WTC11 (cell line): ENCODE measurements around the gene UTY. TPM values are rescaled to one million over a fixed set of nuclear protein-coding genes. Genes with fewer than 3 reads are reported as not detected.

Experiments used
- ATAC-seq: fragments of 200-7000 bp; cut with Tn5 transposase; 2 replicates; pipeline ENCODE4 v1.10.0; 2021; ENCODE audit warnings: mild to moderate bottlenecking, moderate library complexity
- CTCF ChIA-PET: fragments of 300-600 bp; sonication (Branson Sonifier 250); formaldehyde crosslinking; loops from one replicate; lab custom pipeline; 2021; ENCODE audit warnings: antibody characterized with exemption; lab: Charles Lee
- POLR2A ChIA-PET: fragments of 350-600 bp; sonication (Branson Sonifier 250); formaldehyde crosslinking; loops from one replicate; lab custom pipeline; 2021; ENCODE audit warnings: antibody characterized with exemption; lab: Charles Lee
- DNase-seq: peaks from one replicate; pipeline ENCODE4 v3.0.0; 2021; ENCODE audit warnings: low spot score
- H3K27ac Mint-ChIP-seq: 2 replicates; pipeline ENCODE4 v1.8.0; 2021; ENCODE audit warnings: mixed read lengths
- H3K27me3 Mint-ChIP-seq: 2 replicates; pipeline ENCODE4 v1.8.0; 2021; ENCODE audit warnings: low read depth, mild to moderate bottlenecking, moderate library complexity, mixed read lengths
- H3K36me3 Mint-ChIP-seq: 2 replicates; pipeline ENCODE4 v1.8.0; 2021; ENCODE audit warnings: mixed read lengths
- H3K4me1 Mint-ChIP-seq: 2 replicates; pipeline ENCODE4 v1.8.0; 2022; ENCODE audit warnings: mixed read lengths
- H3K4me3 Mint-ChIP-seq: 2 replicates; pipeline ENCODE4 v1.8.0; 2021; ENCODE audit warnings: mild to moderate bottlenecking, moderate library complexity, mixed read lengths
- H3K9me3 Mint-ChIP-seq: 2 replicates; pipeline ENCODE4 v1.8.0; 2021; ENCODE audit warnings: mixed read lengths
- ARID4B ChIP-seq: sonication (generic); formaldehyde crosslinking; IDR thresholded peaks from 2 replicates; pipeline ENCODE4 v1.8.0; 2023; ENCODE audit warnings: missing genetic modification reagents, mild to moderate bottlenecking, borderline replicate concordance
- ATF3 ChIP-seq: sonication (generic); formaldehyde crosslinking; conservative IDR thresholded peaks from 2 replicates; pipeline ENCODE4 v1.8.1; 2022; ENCODE audit warnings: mild to moderate bottlenecking, missing genetic modification reagents
- ATF6 ChIP-seq: sonication (generic); formaldehyde crosslinking; IDR thresholded peaks from 2 replicates; pipeline ENCODE4 v1.8.1; 2023; ENCODE audit warnings: mild to moderate bottlenecking, missing genetic modification reagents
- CREB1 ChIP-seq: sonication (generic); formaldehyde crosslinking; IDR thresholded peaks from 2 replicates; pipeline ENCODE4 v1.8.0; 2023; ENCODE audit warnings: mild to moderate bottlenecking, missing genetic modification reagents
- CREM ChIP-seq: sonication (generic); formaldehyde crosslinking; IDR thresholded peaks from 2 replicates; pipeline ENCODE4 v1.8.1; 2022; ENCODE audit warnings: mild to moderate bottlenecking, missing genetic modification reagents, moderate library complexity
- E2F4 ChIP-seq: sonication (generic); formaldehyde crosslinking; IDR thresholded peaks from 2 replicates; pipeline ENCODE4 v1.8.1; 2022; ENCODE audit warnings: low read depth, mild to moderate bottlenecking, moderate library complexity, missing genetic modification reagents, borderline replicate concordance
- ELF4 ChIP-seq: sonication (generic); formaldehyde crosslinking; IDR thresholded peaks from 2 replicates; pipeline ENCODE4 v1.8.1; 2022; ENCODE audit warnings: low read depth, mild to moderate bottlenecking, moderate library complexity, missing genetic modification reagents
- GABPB1 ChIP-seq: sonication (generic); formaldehyde crosslinking; IDR thresholded peaks from 2 replicates; pipeline ENCODE4 v1.8.1; 2023; ENCODE audit warnings: mild to moderate bottlenecking, missing genetic modification reagents
- HMGXB4 ChIP-seq: sonication (generic); formaldehyde crosslinking; IDR thresholded peaks from 2 replicates; pipeline ENCODE4 v1.8.1; 2023; ENCODE audit warnings: mild to moderate bottlenecking, moderate library complexity, missing genetic modification reagents
- IRF2 ChIP-seq: sonication (generic); formaldehyde crosslinking; IDR thresholded peaks from 2 replicates; pipeline ENCODE4 v1.8.0; 2022; ENCODE audit warnings: low read depth, missing genetic modification reagents, borderline replicate concordance
- MAX ChIP-seq: sonication (generic); formaldehyde crosslinking; IDR thresholded peaks from 2 replicates; pipeline ENCODE4 v1.8.0; 2022; ENCODE audit warnings: mild to moderate bottlenecking, missing genetic modification reagents
- NFE2L1 ChIP-seq: sonication (generic); formaldehyde crosslinking; IDR thresholded peaks from 2 replicates; pipeline ENCODE4 v1.8.1; 2023; ENCODE audit warnings: missing genetic modification reagents
- OVOL2 ChIP-seq: fragments of 250-450 bp; sonication (Bioruptor Pico); IDR thresholded peaks from 2 replicates; pipeline ENCODE4 v1.9.0; 2021; ENCODE audit warnings: mild to moderate bottlenecking, borderline replicate concordance
- PRRX2 ChIP-seq: fragments of 250-450 bp; sonication (Bioruptor Pico); IDR thresholded peaks from 2 replicates; pipeline ENCODE4 v1.8.0; 2021; ENCODE audit warnings: mild to moderate bottlenecking
- SMAD4 ChIP-seq: sonication (generic); formaldehyde crosslinking; IDR thresholded peaks from 2 replicates; pipeline ENCODE4 v1.8.0; 2022; ENCODE audit warnings: mild to moderate bottlenecking, missing genetic modification reagents
- SP1 ChIP-seq: sonication (generic); formaldehyde crosslinking; conservative IDR thresholded peaks from 2 replicates; pipeline ENCODE4 v1.8.1; 2022; ENCODE audit warnings: missing genetic modification reagents
- TEAD1 ChIP-seq: sonication (generic); formaldehyde crosslinking; IDR thresholded peaks from 2 replicates; pipeline ENCODE4 v1.8.0; 2022; ENCODE audit warnings: mild to moderate bottlenecking, missing genetic modification reagents
- TEAD4 ChIP-seq: sonication (generic); formaldehyde crosslinking; IDR thresholded peaks from 2 replicates; pipeline ENCODE4 v1.8.0; 2022; ENCODE audit warnings: mild to moderate bottlenecking, missing genetic modification reagents
- ZNF232 ChIP-seq: sonication (generic); formaldehyde crosslinking; IDR thresholded peaks from 2 replicates; pipeline ENCODE4 v1.8.0; 2022; ENCODE audit warnings: mild to moderate bottlenecking, missing genetic modification reagents
- total RNA-seq: library from RNA; stranded (reverse); gene quantifications from 3 replicates; pipeline ENCODE4 v1.2.3, GENCODE V29; 2021

UTY gene
- total RNA-seq, 1 experiment from 2014 or later = 23.3 TPM

- ChIA-PET CTCF (no interaction called here), POLR2A (no interaction called here)
- Mint-ChIP-seq H3K9me3 (no peaks in the 10 kb centered on the region), H3K36me3 (no peaks in the 10 kb centered on the region), H3K27me3 (no peaks in the 10 kb centered on the region), H3K27ac (peak overlapping the region; percentile 14; the same call in 1 of the 2 replicates), H3K4me3 (no peak overlapping the region), H3K4me1 (no peaks in the 10 kb centered on the region)
- TF ChIP-seq TEAD4 (CRISPR knock-in tag) (no peak), OVOL2 (CRISPR knock-in tag) (no peak), ARID4B (no peak), HMGXB4 (CRISPR knock-in tag) (no peak), SMAD4 (CRISPR knock-in tag) (no peak), NFE2L1 (CRISPR knock-in tag) (no peak)
- DNase-seq (no peak), ATAC-seq (no peak)
Measured at GRCh38 chrY:13370245-13370644, 109.6 kb downstream of the UTY start.

- Mint-ChIP-seq H3K36me3 (no peaks in the 10 kb centered on the region), H3K27ac (no peak overlapping the region), H3K27me3 (no peaks in the 10 kb centered on the region), H3K9me3 (no peaks in the 10 kb centered on the region), H3K4me1 (no peaks in the 10 kb centered on the region), H3K4me3 (no peak overlapping the region)
- POLR2A ChIA-PET = no interaction called here
- no peak for ATAC-seq
- TF ChIP-seq E2F4 (CRISPR knock-in tag) = no peak
- no peak for TF ChIP-seq MAX (CRISPR knock-in tag)
- TF ChIP-seq, all 79 proteins: peak for 0
- DNase-seq = no peak
- CTCF ChIA-PET = interaction anchor here (0.6 to 0.7 kb wide), 2 partner anchors 12 to 504 kb away, joined by 3 read pairs; no protein-coding TSS in a partner anchor
Measured at GRCh38 chrY:13368513-13368845, 111.4 kb downstream of the UTY start.

GRCh38 chrY:13363641-13364040, 116.2 kb downstream of the UTY start:
- POLR2A ChIA-PET = no interaction called here
- Mint-ChIP-seq H3K9me3 (no peaks in the 10 kb centered on the region), H3K4me1 (peaks cover 13% of the 10 kb centered on the region), H3K27ac (no peak overlapping the region), H3K4me3 (no peak overlapping the region), H3K27me3 (no peaks in the 10 kb centered on the region), H3K36me3 (no peaks in the 10 kb centered on the region)
- DNase-seq (no peak), ATAC-seq (no peak)
- CTCF ChIA-PET = no interaction called here
- TF ChIP-seq SP1 (CRISPR knock-in tag) = no peak
- no peak for TF ChIP-seq E2F4 (CRISPR knock-in tag)
- TF ChIP-seq TEAD1 = no peak
- no peak for TF ChIP-seq PRRX2 (CRISPR knock-in tag)
- TF ChIP-seq CREB1 (CRISPR knock-in tag) = no peak
- TF ChIP-seq TEAD4 (CRISPR knock-in tag) = no peak
- TF ChIP-seq CREM = no peak
- TF ChIP-seq ATF3 (CRISPR knock-in tag) = no peak
- no peak for TF ChIP-seq ATF6
- TF ChIP-seq ZNF232 = no peak
- no peak for TF ChIP-seq IRF2 (CRISPR knock-in tag)
- no peak for TF ChIP-seq ELF4
- no peak for TF ChIP-seq GABPB1
